Body of pancreas (tissue), 4 donors: ENCODE results near the gene LDLRAD4.

Experiments used
- CTCF ChIP-seq, 7 experiments: fragments of 450-650 bp in 4 of 7; fragments of 200-600 bp in 3 of 7; sonication (generic) in 3 of 7; IDR thresholded peaks; one replicate each; pipeline ENCODE4 v1.5.1; 2016 to 2019; ENCODE audit warnings: antibody characterized with exemption in 7 of 7
- POLR2A ChIP-seq, 3 donors: fragments of 450-650 bp; IDR thresholded peaks; one replicate each; pipeline ENCODE4 v1.6.1; 2016; ENCODE audit warnings: antibody characterized with exemption in 3 of 3, mild to moderate bottlenecking in 2 of 3

- TF ChIP-seq CTCF (IDR thresholded peaks at IDR 0.05), result no peak
- no peak for TF ChIP-seq POLR2A (IDR thresholded peaks at IDR 0.05)
Observed at GRCh38 chr18:13278062-13278630, 59.6 kb downstream of the LDLRAD4 start.
